H1 (cell line): ENCODE measurements around the gene RGS21. TPM values are rescaled to one million over a fixed set of nuclear protein-coding genes. Genes with fewer than 3 reads are reported as not detected.

Experiments
- CTCF ChIA-PET: fragments of 300-600 bp; sonication (Branson Sonifier 250); formaldehyde crosslinking; loops from one replicate; lab custom pipeline; 2021; ENCODE audit not compliant: partially characterized antibody; lab: Charles Lee
- POLR2A ChIA-PET: fragments of 300-600 bp; sonication (Branson Sonifier 250); formaldehyde crosslinking; loops from one replicate; lab custom pipeline; 2021; ENCODE audit warnings: inconsistent platforms; ENCODE audit not compliant: partially characterized antibody; lab: Charles Lee
- DNase-seq, 2 experiments: peaks; one replicate each; pipeline versions ENCODE4 v3.0.0 to v3.0.0-alpha.2; 2010 to 2022; ENCODE audit warnings: low spot score in 2 of 2, low read depth in 1 of 2, mixed read lengths in 1 of 2
- FAIRE-seq: peaks from 2 replicates; lab custom pipeline; 2011; peaks lifted over from hg19 to GRCh38; lab: Jason Lieb, UNC
- H2AFZ ChIP-seq: 2 replicates; pipeline ENCODE4 v1.8.1; 2012; ENCODE audit warnings: low read length, inconsistent platforms
- H2AK5ac ChIP-seq: 2 replicates; pipeline ENCODE4 v1.6.1; 2013; ENCODE audit warnings: low read depth, low read length
- H2BK120ac ChIP-seq: replicated peaks from 2 replicates; pipeline ENCODE3; 2013; ENCODE audit warnings: low read depth, low read length, inconsistent platforms
- H2BK12ac ChIP-seq: 2 replicates; pipeline ENCODE4 v1.6.1; 2013; ENCODE audit warnings: low read depth, low read length
- H2BK15ac ChIP-seq: 2 replicates; pipeline ENCODE4 v1.6.1; 2013; ENCODE audit warnings: low read length
- H2BK20ac ChIP-seq: 2 replicates; pipeline ENCODE4 v1.6.1; 2013; ENCODE audit warnings: low read length
- H2BK5ac ChIP-seq: 2 replicates; pipeline ENCODE4 v1.6.1; 2013; ENCODE audit warnings: low read depth, low read length
- H3K14ac ChIP-seq: 2 replicates; pipeline ENCODE4 v1.6.1; 2013; ENCODE audit warnings: inconsistent platforms; ENCODE audit not compliant: insufficient read length
- H3K18ac ChIP-seq: 2 replicates; pipeline ENCODE4 v1.6.1; 2013; ENCODE audit warnings: low read length; ENCODE audit errors: extremely low read depth
- H3K23ac ChIP-seq: 2 replicates; pipeline ENCODE4 v1.6.1; 2013; ENCODE audit warnings: inconsistent platforms; ENCODE audit not compliant: insufficient read length
- H3K23me2 ChIP-seq: 2 replicates; pipeline ENCODE4 v1.6.1; 2013; ENCODE audit warnings: low read depth, low read length
- H3K27ac ChIP-seq: 2 replicates; pipeline ENCODE4 v1.6.1; 2011; ENCODE audit warnings: low read depth, low read length, inconsistent platforms
- H3K27me3 ChIP-seq, 4 experiments: replicated peaks in 1 of 4; 1 replicate in 1 of 4; 2 replicates in 3 of 4; pipeline versions ENCODE4 v1.6.1 to v1.8.1; 2011 to 2013; ENCODE audit warnings: low read length in 3 of 4, mild to moderate bottlenecking in 3 of 4, inconsistent platforms in 2 of 4, mixed read lengths in 2 of 4, moderate library complexity in 1 of 4; ENCODE audit not compliant: control insufficient read depth in 3 of 4, insufficient read depth in 3 of 4; ENCODE audit errors: extremely low read depth in 1 of 4
- H3K36me3 ChIP-seq, 4 experiments: 2 replicates each; pipeline versions ENCODE4 v1.6.1 to v1.8.1; 2011 to 2013; ENCODE audit warnings: mild to moderate bottlenecking in 4 of 4, low read length in 3 of 4, moderate library complexity in 2 of 4, control low read depth in 1 of 4, inconsistent platforms in 1 of 4; ENCODE audit not compliant: insufficient read depth in 4 of 4, control insufficient read depth in 2 of 4
- H3K4ac ChIP-seq: replicated peaks from 2 replicates; pipeline ENCODE3; 2013; ENCODE audit warnings: low read length, low read depth, mixed read lengths, inconsistent platforms; ENCODE audit not compliant: insufficient read length
- H3K4me1 ChIP-seq, 4 experiments: replicated peaks in 1 of 4; 1 replicate in 1 of 4; 2 replicates in 3 of 4; pipeline versions ENCODE4 v1.6.1 to v1.8.1; 2011 to 2013; ENCODE audit warnings: low read length in 3 of 4, inconsistent platforms in 2 of 4, mixed read lengths in 1 of 4; ENCODE audit not compliant: insufficient read depth in 4 of 4, control insufficient read depth in 3 of 4
- H3K4me2 ChIP-seq, 2 experiments: 2 replicates each; pipeline versions ENCODE4 v1.6.1 to v1.8.1; 2011 to 2013; ENCODE audit warnings: low read depth in 2 of 2, low read length in 2 of 2, control low read depth in 1 of 2, inconsistent platforms in 1 of 2, mild to moderate bottlenecking in 1 of 2; ENCODE audit not compliant: insufficient read depth in 1 of 2
- H3K4me3 ChIP-seq, 4 experiments: fragments of 200-600, 300-600 bp in 1 of 4; sonication (generic), shearing (Covaris generic), sonication (Bioruptor Twin) in 1 of 4; 2 replicates each; pipeline versions ENCODE4 v1.5.1 to v1.8.1; 2011 to 2016; ENCODE audit warnings: low read length in 4 of 4, low read depth in 3 of 4, control low read depth in 2 of 4, inconsistent platforms in 2 of 4, mild to moderate bottlenecking in 2 of 4, mixed read lengths in 1 of 4, moderate library complexity in 1 of 4; ENCODE audit not compliant: insufficient read depth in 2 of 4; ENCODE audit errors: extremely low read depth in 1 of 4
- H3K56ac ChIP-seq: replicated peaks from 2 replicates; pipeline ENCODE3; 2013; ENCODE audit warnings: low read depth, mild to moderate bottlenecking, mixed read lengths, low read length, inconsistent platforms; ENCODE audit not compliant: insufficient read length
- H3K79me1 ChIP-seq: 2 replicates; pipeline ENCODE4 v1.6.1; 2013; ENCODE audit warnings: low read depth, low read length, control low read depth
- H3K79me2 ChIP-seq, 2 experiments: 2 replicates each; pipeline versions ENCODE4 v1.6.1 to v1.8.1; 2012 to 2013; ENCODE audit warnings: low read length in 2 of 2, mild to moderate bottlenecking in 2 of 2, inconsistent platforms in 1 of 2; ENCODE audit not compliant: insufficient read depth in 2 of 2, control insufficient read depth in 1 of 2
- H3K9ac ChIP-seq, 4 experiments: replicated peaks in 1 of 4; 1 replicate in 1 of 4; 2 replicates in 3 of 4; pipeline versions ENCODE4 v1.6.1 to v1.8.1; 2011 to 2013; ENCODE audit warnings: low read depth in 3 of 4, low read length in 3 of 4, control low read depth in 2 of 4, mild to moderate bottlenecking in 2 of 4, moderate library complexity in 2 of 4, inconsistent platforms in 1 of 4; ENCODE audit errors: extremely low read depth in 1 of 4
- H3K9me3 ChIP-seq, 2 experiments: 2 replicates each; pipeline versions ENCODE4 v1.6.1 to v1.8.1; 2012 to 2013; ENCODE audit warnings: mild to moderate bottlenecking in 2 of 2, moderate library complexity in 2 of 2, control low read depth in 1 of 2, inconsistent platforms in 1 of 2, low read depth in 1 of 2, low read length in 1 of 2, mixed read lengths in 1 of 2; ENCODE audit not compliant: insufficient read depth in 2 of 2
- H4K20me1 ChIP-seq, 2 experiments: replicated peaks in 1 of 2; 2 replicates each; pipeline versions ENCODE3 to v1.8.1; 2011 to 2013; ENCODE audit warnings: inconsistent platforms in 2 of 2, low read length in 2 of 2, mild to moderate bottlenecking in 1 of 2; ENCODE audit not compliant: insufficient read depth in 2 of 2, control insufficient read depth in 1 of 2
- H4K5ac ChIP-seq: 2 replicates; pipeline ENCODE4 v1.6.1; 2013; ENCODE audit warnings: low read length, low read depth, mixed read lengths, inconsistent platforms; ENCODE audit not compliant: insufficient read length
- H4K8ac ChIP-seq: 2 replicates; pipeline ENCODE4 v1.8.0; 2013; ENCODE audit warnings: mild to moderate bottlenecking, moderate library complexity, low read length, inconsistent platforms; ENCODE audit not compliant: insufficient read depth; ENCODE audit errors: extremely low read depth
- H4K91ac ChIP-seq: replicated peaks from 2 replicates; pipeline ENCODE3; 2013; ENCODE audit warnings: low read length, mixed read lengths, inconsistent platforms; ENCODE audit not compliant: insufficient read length
- SRF ChIP-seq: IDR thresholded peaks from 2 replicates; pipeline ENCODE4 v1.6.1; 2011; ENCODE audit warnings: mild to moderate bottlenecking, low read depth, low read length, moderate library complexity
- TAF1 ChIP-seq: IDR thresholded peaks from 2 replicates; pipeline ENCODE4 v1.6.1; 2011; ENCODE audit warnings: mild to moderate bottlenecking, low read depth, low read length
- WGBS, 2 experiments: shearing (Covaris generic) in 1 of 2; methylation state at CpG; one replicate each; pipeline versions ENCODE4 v1.1.6 to v1.1.7; 2013 to 2015; ENCODE audit warnings: low lambda C conversion rate in 2 of 2, mixed read lengths in 2 of 2, inconsistent platforms in 1 of 2, low coverage in 1 of 2, missing lambda C conversion rate in 1 of 2; ENCODE audit not compliant: insufficient replicate concordance in 2 of 2, insufficient coverage in 1 of 2, insufficient read length in 1 of 2; ENCODE audit errors: extremely low coverage in 1 of 2, missing lambda C conversion rate in 1 of 2; 5-methylcytosine and 5-hydroxymethylcytosine counted together
- polyA plus RNA-seq, 7 experiments: library from polyadenylated mRNA; depleted of rRNA in 3 of 7; stranded (reverse) in 5 of 7; unstranded in 2 of 7; fragments of >200 nt in 5 of 7; fragments of 200-250 nt in 2 of 7; gene quantifications; 1 replicate in 5 of 7; 2 replicates in 1 of 7; 4 replicates in 1 of 7; pipeline versions ENCODE4 v1.2.1 to v1.2.3, GENCODE V29; 2011 to 2013; ENCODE audit warnings: missing spikeins in 2 of 7, mixed read lengths in 2 of 7
- total RNA-seq: library from RNA; stranded (reverse); fragmentation: NEBNext Ultra II Directional; extraction: Animal tissue kit (Norgen Biotek cat#: 25700); gene quantifications from 2 replicates; pipeline ENCODE4 v1.2.1, GENCODE V29; 2021

RGS21 gene
- total and polyA plus RNA-seq, 2 of the 8 experiments (the other 6 are each of a cell fraction or from before 2014, with no cell fraction given): not detected

DNA sequence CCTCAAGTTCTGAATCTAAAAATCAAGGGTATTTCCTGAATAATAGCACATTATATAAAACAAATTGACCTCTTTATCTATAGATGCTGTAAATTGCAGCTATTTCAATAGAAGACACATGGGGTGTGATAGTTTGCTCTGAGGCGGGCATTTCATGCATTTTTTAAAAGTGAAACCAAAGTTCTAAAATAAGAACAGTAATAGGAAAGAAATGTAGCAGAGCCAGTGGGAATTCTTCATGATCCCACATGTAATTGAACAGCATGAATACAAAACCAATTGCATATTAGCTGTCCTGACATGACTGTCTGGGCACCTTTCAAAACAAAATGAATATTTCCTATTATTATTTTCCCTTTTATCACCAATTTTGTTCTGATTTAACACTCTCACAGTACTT lies 85.0 kb downstream of the RGS21 start:
- WGBS, 2 experiments: 100% methylated on average over 1 of the region's 1 CpG; no CpG with 5 or more reads in 1 of the 2 experiments
- no peaks in the 10 kb centered on the region for H3K79me2 ChIP-seq
- H2BK15ac ChIP-seq: no peak overlapping the region
- H4K8ac ChIP-seq: no peak overlapping the region
- H3K4me3 ChIP-seq: no peak overlapping the region
- H3K14ac ChIP-seq: no peak overlapping the region
- no peaks in the 10 kb centered on the region for H3K9me3 ChIP-seq
- no peak overlapping the region for H4K5ac ChIP-seq
- H2AK5ac ChIP-seq: no peak overlapping the region
- H2BK5ac ChIP-seq: no peak overlapping the region
- ChIA-PET CTCF (no interaction called here), POLR2A (no interaction called here)
- H3K27ac ChIP-seq: no peak overlapping the region
- H3K36me3 ChIP-seq: no peaks in the 10 kb centered on the region
- no peak overlapping the region for H3K18ac ChIP-seq
- H2BK120ac ChIP-seq: no peak overlapping the region
- H3K56ac ChIP-seq: no peak overlapping the region
- H3K23me2 ChIP-seq: no peaks in the 10 kb centered on the region
- no peaks in the 10 kb centered on the region for H3K4me1 ChIP-seq
- H4K91ac ChIP-seq: no peak overlapping the region
- H4K20me1 ChIP-seq: no peaks in the 10 kb centered on the region
- H3K79me1 ChIP-seq: no peaks in the 10 kb centered on the region
- FAIRE-seq (no peak), DNase-seq (no peak)
- no peak overlapping the region for H2AFZ ChIP-seq
- H3K27me3 ChIP-seq: no peaks in the 10 kb centered on the region
- no peak overlapping the region for H3K4me2 ChIP-seq
- TF ChIP-seq TAF1 (no peak), SRF (no peak)
- no peak overlapping the region for H3K23ac ChIP-seq
- no peak overlapping the region for H3K9ac ChIP-seq
- H3K4ac ChIP-seq: no peak overlapping the region
- no peak overlapping the region for H2BK20ac ChIP-seq
- H2BK12ac ChIP-seq: no peak overlapping the region
